HepG2 (cell line): ENCODE data around the gene TSHZ1. TPM values are rescaled to one million over a fixed set of nuclear protein-coding genes. Genes with fewer than 3 reads are reported as not detected.

Experiments used
- ATAC-seq: fragments of 200-7000 bp; cut with Tn5 transposase; 3 replicates; pipeline ENCODE4 v1.9.1; 2020; ENCODE audit warnings: mild to moderate bottlenecking, moderate library complexity
- BruUV-seq: library from RNA; stranded (reverse); fragments of 400-500 nt; replicated peaks from 2 replicates; lab custom pipeline; 2021; lab: Mats Ljungman, UMichigan
- CTCF ChIA-PET: fragments of 300-600 bp; formaldehyde crosslinking; extraction: SDS; loops from one replicate; lab custom pipeline; 2021; ENCODE audit warnings: low total read pairs, inconsistent platforms, low intra/inter-chr PET ratio; lab: Yijun Ruan, JAX
- POLR2A ChIA-PET: fragments of 350-600 bp; sonication (Branson Sonifier 250); formaldehyde crosslinking; loops from one replicate; lab custom pipeline; 2020; ENCODE audit warnings: antibody characterized with exemption, inconsistent platforms; lab: Yijun Ruan, JAX
- DNase-seq: peaks from one replicate; pipeline ENCODE4 v3.0.0-alpha.2; 2015; ENCODE audit warnings: low spot score
- FAIRE-seq: peaks from 3 replicates; lab custom pipeline; 2011; peaks lifted over from hg19 to GRCh38; lab: Jason Lieb, UNC
- H2AFZ ChIP-seq: one replicate; pipeline ENCODE4 v1.6.1; 2011; ENCODE audit warnings: low read length, inconsistent platforms
- H3K27ac ChIP-seq: fragments of 300-600 bp; 3 replicates; pipeline ENCODE4 v1.8.0; 2011; ENCODE audit warnings: mixed run types, mild to moderate bottlenecking, mixed read lengths, low read length, inconsistent platforms; ENCODE audit not compliant: insufficient read depth; ENCODE audit errors: extremely low read length
- H3K27me3 ChIP-seq, 2 experiments: fragments of 200-600 bp in 1 of 2; 2 replicates in 1 of 2; 3 replicates in 1 of 2; pipeline versions ENCODE4 v1.6.0 to v1.8.0; 2011; ENCODE audit warnings: low read length in 2 of 2, mild to moderate bottlenecking in 2 of 2, moderate library complexity in 2 of 2, inconsistent platforms in 1 of 2; ENCODE audit not compliant: insufficient read depth in 2 of 2, control insufficient read depth in 1 of 2
- H3K36me3 ChIP-seq, 2 experiments: fragments of 200-600 bp in 1 of 2; replicated peaks in 1 of 2; 2 replicates in 1 of 2; 3 replicates in 1 of 2; pipeline versions ENCODE4 v1.5.1 to v1.8.0; 2011; ENCODE audit warnings: low read length in 2 of 2, inconsistent platforms in 1 of 2; ENCODE audit not compliant: insufficient read depth in 2 of 2, control insufficient read depth in 1 of 2
- H3K4me1 ChIP-seq: 2 replicates; pipeline ENCODE4 v1.5.1; 2012; ENCODE audit warnings: low read length, inconsistent platforms; ENCODE audit not compliant: insufficient read depth
- H3K4me2 ChIP-seq: 2 replicates; pipeline ENCODE4 v1.6.0; 2011; ENCODE audit warnings: low read depth, low read length, inconsistent platforms
- H3K4me3 ChIP-seq, 3 experiments: fragments of 200-600 bp in 1 of 3; sonication (generic), shearing (Covaris generic) in 1 of 3; replicated peaks in 1 of 3; 2 replicates each; pipeline ENCODE4 v1.5.1; 2011 to 2016; ENCODE audit warnings: low read length in 3 of 3, inconsistent platforms in 2 of 3, low read depth in 2 of 3, mild to moderate bottlenecking in 2 of 3, control low read depth in 1 of 3, mixed read lengths in 1 of 3; ENCODE audit not compliant: insufficient read depth in 1 of 3
- H3K79me2 ChIP-seq: one replicate; pipeline ENCODE4 v1.6.1; 2011; ENCODE audit warnings: low read length, inconsistent platforms; ENCODE audit not compliant: insufficient read depth
- H3K9ac ChIP-seq: 2 replicates; pipeline ENCODE4 v1.6.0; 2011; ENCODE audit warnings: mild to moderate bottlenecking, low read depth, low read length, inconsistent platforms; ENCODE audit not compliant: insufficient read depth
- H3K9me3 ChIP-seq: 2 replicates; pipeline ENCODE4 v1.5.1; 2012; ENCODE audit warnings: mild to moderate bottlenecking, low read length
- H4K20me1 ChIP-seq: 2 replicates; pipeline ENCODE4 v1.6.0; 2011; ENCODE audit warnings: inconsistent platforms, mild to moderate bottlenecking, low read length, moderate library complexity; ENCODE audit not compliant: insufficient read depth
- SPEN ChIP-seq: sonication (generic); formaldehyde crosslinking; IDR thresholded peaks from 2 replicates; pipeline ENCODE4 v1.5.1; 2020; ENCODE audit warnings: low read depth, mild to moderate bottlenecking, missing genetic modification reagents
- TGIF2 ChIP-seq: IDR thresholded peaks from 2 replicates; pipeline ENCODE4 v1.6.1; 2016; ENCODE audit warnings: control low read depth, missing compliant biosample characterization
- THYN1 ChIP-seq: sonication (generic); formaldehyde crosslinking; IDR thresholded peaks from 2 replicates; pipeline ENCODE4 v1.8.1; 2023; ENCODE audit warnings: low read depth, mild to moderate bottlenecking, moderate library complexity, missing genetic modification reagents, borderline replicate concordance
- TOE1 ChIP-seq: sonication (generic); formaldehyde crosslinking; IDR thresholded peaks from 2 replicates; pipeline ENCODE4 v1.4.0; 2020; ENCODE audit warnings: mild to moderate bottlenecking, missing genetic modification reagents
- ZMYM2 ChIP-seq: sonication (generic); formaldehyde crosslinking; IDR thresholded peaks from 2 replicates; pipeline ENCODE4 v1.8.0; 2022; ENCODE audit warnings: mild to moderate bottlenecking, missing genetic modification reagents
- ZSCAN30 ChIP-seq: sonication (generic); formaldehyde crosslinking; IDR thresholded peaks from 2 replicates; pipeline ENCODE4 v1.5.0; 2020; ENCODE audit warnings: mild to moderate bottlenecking, missing genetic modification reagents
- WGBS: methylation state at CpG from one replicate; pipeline ENCODE4 v1.1.6; 2017; ENCODE audit warnings: low lambda C conversion rate; 5-methylcytosine and 5-hydroxymethylcytosine counted together
- in situ Hi-C: cut with HindIII; loops from 2 replicates; pipeline ENCODE4 v1.10.0; 2017; ENCODE audit warnings: low pct_unique_long_range_greater_than_20kb; ENCODE audit not compliant: extremely low pct_ligation_motif_present
- intact Hi-C: fragments of 100-400 bp; cut with micrococcal nuclease; formaldehyde crosslinking; loops from one replicate; pipeline ENCODE4 v1.10.0; 2022; ENCODE audit not compliant: unreplicated experiment
- polyA plus RNA-seq, 8 experiments: library from polyadenylated mRNA; depleted of rRNA in 3 of 8; stranded (reverse) in 7 of 8; unstranded in 1 of 8; fragments of >200 nt; fragmentation: Illumina TruSeq in 4 of 8; extraction: Trizol in 4 of 8; gene quantifications; 2 replicates each; pipeline versions ENCODE4 v1.2.1 to v1.2.3, GENCODE V29; 2011 to 2016; ENCODE audit warnings: low read depth in 4 of 8, missing spikeins in 1 of 8, mixed read lengths in 1 of 8; ENCODE audit not compliant: insufficient read depth in 1 of 8
- total RNA-seq, 5 experiments: library from RNA; depleted of rRNA; stranded (reverse); fragments of >200 nt; fragmentation: Illumina TruSeq; extraction: Trizol; gene quantifications; 2 replicates each; pipeline ENCODE4 v1.2.3, GENCODE V29; 2016; ENCODE audit warnings: low read depth in 1 of 5
- TF ChIP-seq, protein P1 (sequence below): sonication (generic); formaldehyde crosslinking; IDR thresholded peaks from 2 replicates; pipeline ENCODE4 v1.8.1; 2023; ENCODE audit warnings: mild to moderate bottlenecking, missing genetic modification reagents
- TF ChIP-seq, protein P2 (sequence below): sonication (generic); formaldehyde crosslinking; IDR thresholded peaks from 2 replicates; pipeline ENCODE4 v1.9.0; 2021; ENCODE audit warnings: missing genetic modification reagents, borderline replicate concordance

The TSHZ1 gene
- total and polyA plus RNA-seq, 2 of the 13 experiments (the other 11 are each of a cell fraction or from before 2014, with no cell fraction given): 2.5 to 2.7 TPM

DNA sequence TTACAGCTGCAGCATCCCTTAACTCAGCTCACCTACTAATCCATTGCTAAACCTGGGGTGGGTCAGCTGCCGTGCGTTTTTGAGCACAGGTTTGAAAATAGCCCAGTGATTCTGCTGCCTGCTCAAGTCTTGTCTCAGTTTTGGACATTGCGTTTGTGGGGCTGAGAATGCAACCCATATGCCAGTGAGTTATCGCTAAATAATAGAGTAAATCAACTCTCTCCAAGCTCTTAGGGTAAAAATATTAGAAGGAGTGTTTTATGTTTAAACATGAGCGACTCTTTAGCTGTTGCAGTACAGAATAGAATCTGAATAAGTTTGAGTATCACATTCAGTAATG, 2.1 kb downstream of the TSHZ1 start (continued):
- TF ChIP-seq, protein P1, sequence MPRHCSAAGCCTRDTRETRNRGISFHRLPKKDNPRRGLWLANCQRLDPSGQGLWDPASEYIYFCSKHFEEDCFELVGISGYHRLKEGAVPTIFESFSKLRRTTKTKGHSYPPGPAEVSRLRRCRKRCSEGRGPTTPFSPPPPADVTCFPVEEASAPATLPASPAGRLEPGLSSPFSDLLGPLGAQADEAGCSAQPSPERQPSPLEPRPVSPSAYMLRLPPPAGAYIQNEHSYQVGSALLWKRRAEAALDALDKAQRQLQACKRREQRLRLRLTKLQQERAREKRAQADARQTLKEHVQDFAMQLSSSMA: no peak
- TF ChIP-seq TOE1: no peak
- no peak for TF ChIP-seq THYN1
- no peak for TF ChIP-seq TGIF2 (CRISPR knock-in tag)
- TF ChIP-seq, protein P2, sequence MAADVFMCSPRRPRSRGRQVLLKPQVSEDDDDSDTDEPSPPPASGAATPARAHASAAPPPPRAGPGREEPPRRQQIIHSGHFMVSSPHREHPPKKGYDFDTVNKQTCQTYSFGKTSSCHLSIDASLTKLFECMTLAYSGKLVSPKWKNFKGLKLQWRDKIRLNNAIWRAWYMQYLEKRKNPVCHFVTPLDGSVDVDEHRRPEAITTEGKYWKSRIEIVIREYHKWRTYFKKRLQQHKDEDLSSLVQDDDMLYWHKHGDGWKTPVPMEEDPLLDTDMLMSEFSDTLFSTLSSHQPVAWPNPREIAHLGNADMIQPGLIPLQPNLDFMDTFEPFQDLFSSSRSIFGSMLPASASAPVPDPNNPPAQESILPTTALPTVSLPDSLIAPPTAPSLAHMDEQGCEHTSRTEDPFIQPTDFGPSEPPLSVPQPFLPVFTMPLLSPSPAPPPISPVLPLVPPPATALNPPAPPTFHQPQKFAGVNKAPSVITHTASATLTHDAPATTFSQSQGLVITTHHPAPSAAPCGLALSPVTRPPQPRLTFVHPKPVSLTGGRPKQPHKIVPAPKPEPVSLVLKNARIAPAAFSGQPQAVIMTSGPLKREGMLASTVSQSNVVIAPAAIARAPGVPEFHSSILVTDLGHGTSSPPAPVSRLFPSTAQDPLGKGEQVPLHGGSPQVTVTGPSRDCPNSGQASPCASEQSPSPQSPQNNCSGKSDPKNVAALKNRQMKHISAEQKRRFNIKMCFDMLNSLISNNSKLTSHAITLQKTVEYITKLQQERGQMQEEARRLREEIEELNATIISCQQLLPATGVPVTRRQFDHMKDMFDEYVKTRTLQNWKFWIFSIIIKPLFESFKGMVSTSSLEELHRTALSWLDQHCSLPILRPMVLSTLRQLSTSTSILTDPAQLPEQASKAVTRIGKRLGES (CRISPR knock-in tag): no peak
- TF ChIP-seq, all 625 proteins: peak for 0

DNA sequence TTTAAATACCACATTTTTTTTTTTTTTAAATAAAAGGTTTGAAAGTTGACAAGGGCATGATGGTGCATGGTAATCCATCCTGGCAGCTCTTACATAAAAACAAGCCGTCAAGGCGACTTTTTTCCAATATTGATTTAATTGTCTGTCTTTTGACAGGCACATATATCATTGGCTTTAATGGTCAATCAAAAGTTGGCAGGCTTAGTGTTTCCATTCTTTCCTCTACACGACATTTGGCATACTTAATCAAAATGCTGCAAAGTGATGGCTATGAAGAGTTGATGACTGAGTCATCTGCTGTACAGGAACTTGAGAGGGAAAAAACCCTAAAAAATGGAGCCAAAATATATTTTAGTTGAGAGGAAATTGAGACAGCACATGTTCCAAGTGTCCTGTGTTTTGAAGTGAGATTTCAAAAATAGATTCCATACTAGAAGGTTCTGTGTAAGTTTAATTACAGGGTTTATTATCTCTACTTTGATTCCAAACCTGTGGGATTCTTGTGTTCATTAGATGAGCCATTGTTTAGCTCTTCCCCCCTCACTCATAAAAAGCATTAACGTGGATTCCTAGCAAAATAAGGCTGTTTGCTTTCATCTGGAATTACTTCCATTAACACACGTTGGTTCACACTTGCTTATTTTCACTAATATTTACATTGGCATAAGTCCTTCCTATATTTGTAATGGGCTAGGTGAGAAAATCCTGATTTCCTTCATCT, 3.2 kb downstream of the TSHZ1 start:
- Histone ChIP-seq H3K27me3 (no peaks in the 10 kb centered on the region; a peak in 2 of 5 replicates), H3K4me3 (no peak overlapping the region), H3K27ac (no peak overlapping the region), H4K20me1 (no peaks in the 10 kb centered on the region), H3K4me2 (peak overlapping the region; percentile 39; the same call in 1 of the 2 replicates), H3K79me2 (peaks cover 25% of the 10 kb centered on the region), H2AFZ (no peak overlapping the region), H3K9ac (no peak overlapping the region), H3K9me3 (no peaks in the 10 kb centered on the region), H3K4me1 (peaks cover 65% of the 10 kb centered on the region), H3K36me3 (no peaks in the 10 kb centered on the region)
- CTCF ChIA-PET: no interaction called here
- ATAC-seq (no peak), DNase-seq (no peak), FAIRE-seq (no peak)
- no TSS peak for BruUV-seq
- in situ Hi-C loops (loop anchor here (25.0 kb wide), 1 partner anchor 926 kb away; the partner anchor contains the start of gene CYB5A), intact Hi-C loops (loop anchor here (5.0 kb wide), 2 partner anchors 79 to 616 kb away; partner anchors contain the start of gene ZNF407)
- POLR2A ChIA-PET: no interaction called here
- TF ChIP-seq SPEN (CRISPR knock-in tag): no peak
- no peak for TF ChIP-seq ZSCAN30 (CRISPR knock-in tag)
- no peak for TF ChIP-seq ZMYM2 (CRISPR knock-in tag)
- 83% methylated on average over 5 of the region's 5 CpGs for WGBS
